A673 (cell line): Measurements from ENCODE around the gene OR10R2.

Source experiments
- EZH2 ChIP-seq: fragments of 200-600 bp; sonication (generic); IDR thresholded peaks from 2 replicates; pipeline ENCODE4 v1.6.1; 2017; ENCODE audit warnings: borderline replicate concordance, low read depth, mild to moderate bottlenecking, mixed read lengths, antibody characterized with exemption, low read length; ENCODE audit not compliant: poor library complexity, severe bottlenecking
- TF ChIP-seq, protein P1 (sequence below): fragments of 300-800, 200-600 bp; sonication (generic); conservative IDR thresholded peaks from 2 replicates; pipeline ENCODE4 v1.5.1; 2017; ENCODE audit warnings: low read depth, mild to moderate bottlenecking, antibody characterized with exemption, low read length, moderate library complexity, mixed read lengths

DNA sequence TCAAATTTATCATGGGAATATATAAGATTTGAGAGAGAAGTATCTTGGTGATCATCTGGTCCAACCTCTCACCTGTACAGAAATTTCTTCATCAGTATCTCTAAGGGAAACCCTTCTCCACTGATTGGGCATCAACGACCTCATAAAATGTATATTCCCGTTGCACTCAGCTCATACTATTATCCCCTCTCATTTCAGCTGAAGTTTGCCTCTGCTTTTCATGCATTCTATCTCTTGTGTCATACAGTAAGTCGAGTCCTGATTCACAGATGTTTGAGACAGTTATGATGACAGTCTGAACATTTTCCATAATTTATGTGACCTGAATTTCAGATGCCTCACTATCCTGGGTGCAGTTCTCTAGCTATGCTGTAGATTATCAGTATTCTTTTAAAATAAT lies 21.0 kb downstream of the OR10R2 start:
- TF ChIP-seq, protein P1, sequence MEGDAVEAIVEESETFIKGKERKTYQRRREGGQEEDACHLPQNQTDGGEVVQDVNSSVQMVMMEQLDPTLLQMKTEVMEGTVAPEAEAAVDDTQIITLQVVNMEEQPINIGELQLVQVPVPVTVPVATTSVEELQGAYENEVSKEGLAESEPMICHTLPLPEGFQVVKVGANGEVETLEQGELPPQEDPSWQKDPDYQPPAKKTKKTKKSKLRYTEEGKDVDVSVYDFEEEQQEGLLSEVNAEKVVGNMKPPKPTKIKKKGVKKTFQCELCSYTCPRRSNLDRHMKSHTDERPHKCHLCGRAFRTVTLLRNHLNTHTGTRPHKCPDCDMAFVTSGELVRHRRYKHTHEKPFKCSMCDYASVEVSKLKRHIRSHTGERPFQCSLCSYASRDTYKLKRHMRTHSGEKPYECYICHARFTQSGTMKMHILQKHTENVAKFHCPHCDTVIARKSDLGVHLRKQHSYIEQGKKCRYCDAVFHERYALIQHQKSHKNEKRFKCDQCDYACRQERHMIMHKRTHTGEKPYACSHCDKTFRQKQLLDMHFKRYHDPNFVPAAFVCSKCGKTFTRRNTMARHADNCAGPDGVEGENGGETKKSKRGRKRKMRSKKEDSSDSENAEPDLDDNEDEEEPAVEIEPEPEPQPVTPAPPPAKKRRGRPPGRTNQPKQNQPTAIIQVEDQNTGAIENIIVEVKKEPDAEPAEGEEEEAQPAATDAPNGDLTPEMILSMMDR, result no peak
- no peak for TF ChIP-seq EZH2
